Endothelial cell (in vitro differentiated cells): ENCODE measurements around the gene RNF212. TPM values are rescaled to one million over a fixed set of nuclear protein-coding genes. Genes with fewer than 3 reads are reported as not detected.

Experiments used
- DNase-seq: peaks from one replicate; pipeline ENCODE4 v3.0.0; 2021; ENCODE audit warnings: low spot score
- H3K27ac Mint-ChIP-seq: one replicate; pipeline ENCODE4 v1.8.0; 2021; ENCODE audit warnings: mixed read lengths, inconsistent platforms; ENCODE audit not compliant: unreplicated experiment
- H3K27me3 Mint-ChIP-seq: one replicate; pipeline ENCODE4 v1.8.0; 2021; ENCODE audit warnings: mild to moderate bottlenecking, moderate library complexity, mixed read lengths, inconsistent platforms; ENCODE audit not compliant: unreplicated experiment
- H3K36me3 Mint-ChIP-seq: one replicate; pipeline ENCODE4 v1.8.0; 2021; ENCODE audit warnings: mild to moderate bottlenecking, low read depth, mixed read lengths, inconsistent platforms; ENCODE audit not compliant: unreplicated experiment
- H3K4me1 Mint-ChIP-seq: one replicate; pipeline ENCODE4 v1.8.0; 2021; ENCODE audit warnings: mild to moderate bottlenecking, mixed read lengths, inconsistent platforms; ENCODE audit not compliant: unreplicated experiment
- H3K4me3 Mint-ChIP-seq: one replicate; pipeline ENCODE4 v1.8.0; 2021; ENCODE audit warnings: mild to moderate bottlenecking, mixed read lengths, inconsistent platforms; ENCODE audit not compliant: unreplicated experiment
- H3K9me3 Mint-ChIP-seq: one replicate; pipeline ENCODE4 v1.8.0; 2021; ENCODE audit warnings: mixed read lengths, inconsistent platforms; ENCODE audit not compliant: unreplicated experiment
- CTCF ChIP-seq: fragments of 200-600 bp; sonication (generic); IDR thresholded peaks from one replicate; pipeline ENCODE4 v1.5.0; 2021; ENCODE audit warnings: antibody characterized with exemption; ENCODE audit not compliant: unreplicated experiment
- total RNA-seq: library from RNA; stranded (reverse); fragmentation: NEBNext Ultra II Directional; extraction: Animal tissue kit (Norgen Biotek cat#: 25700); gene quantifications from one replicate; pipeline ENCODE4 v1.2.1, GENCODE V29; 2021; ENCODE audit not compliant: unreplicated experiment

RNF212 gene
- total RNA-seq, 1 donor from 2014 or later = 3.3 TPM

DNA sequence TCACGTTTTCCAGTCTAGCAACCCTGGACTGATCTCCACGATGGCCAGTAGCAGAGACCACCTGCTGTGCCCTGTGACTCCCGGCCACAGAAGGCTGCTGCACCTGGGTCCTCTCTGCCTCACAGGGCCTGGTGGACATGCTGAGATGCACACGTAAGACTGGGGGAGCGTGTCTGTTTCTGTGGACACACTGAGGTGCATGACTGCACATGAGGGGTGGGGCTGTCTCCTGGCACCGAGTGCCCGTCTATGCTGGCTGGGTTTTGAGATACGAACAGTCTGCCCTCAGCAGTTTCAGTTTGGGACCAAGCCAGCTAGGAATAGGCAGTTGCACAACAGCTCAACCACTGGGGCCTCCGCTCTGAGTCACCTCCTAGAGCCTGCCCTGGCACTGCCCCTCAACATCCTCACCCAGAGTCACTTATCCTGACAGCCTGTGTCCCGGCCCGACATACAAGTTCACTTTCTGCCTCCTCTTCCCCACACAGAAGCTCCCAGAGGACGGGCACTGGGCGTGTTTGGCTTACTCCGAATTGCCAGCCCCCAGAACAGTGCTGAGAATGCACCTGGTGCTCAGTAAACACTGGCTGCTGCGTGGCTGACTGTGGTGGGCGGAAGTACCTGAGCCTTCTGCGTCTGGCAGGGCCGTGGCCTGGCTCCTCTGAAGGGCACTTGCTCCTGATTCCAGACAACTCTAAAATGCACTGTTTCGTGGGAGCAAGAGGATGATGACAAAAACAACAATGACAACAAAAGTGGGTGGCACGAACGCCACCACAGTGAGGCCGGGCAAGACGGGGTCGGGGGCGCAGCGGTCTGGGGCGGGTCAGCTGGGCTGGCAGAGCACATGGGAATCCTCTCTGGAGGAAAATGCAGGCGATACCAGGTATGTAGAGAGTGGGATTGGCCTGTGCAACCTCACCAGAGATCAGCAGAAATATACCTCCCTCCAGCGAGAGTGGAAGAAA, 30.9 kb downstream of the RNF212 start:
- no peak for TF ChIP-seq CTCF
- Mint-ChIP-seq H3K4me3 (no peak overlapping the region), H3K4me1 (no peaks in the 10 kb centered on the region), H3K27me3 (peaks cover 7% of the 10 kb centered on the region), H3K9me3 (no peaks in the 10 kb centered on the region), H3K36me3 (peaks cover 4% of the 10 kb centered on the region), H3K27ac (no peak overlapping the region)
- DNase-seq = no peak

DNA sequence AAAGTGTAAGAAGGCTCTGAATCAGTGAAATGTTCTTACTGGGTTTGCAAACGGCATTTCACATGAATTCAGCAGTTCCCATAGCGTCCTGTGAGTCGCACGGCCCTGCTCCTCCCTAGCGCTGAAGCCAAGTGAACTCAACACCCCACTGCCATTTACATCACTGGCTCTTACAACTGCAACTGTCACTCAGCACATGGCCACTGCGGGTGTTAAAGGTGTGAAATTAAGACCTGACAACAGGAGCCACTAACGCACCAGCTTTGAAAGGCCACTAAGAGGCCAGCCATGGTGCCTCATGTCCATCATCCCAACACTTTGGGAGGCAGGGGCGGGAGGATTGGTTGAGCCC, 31.7 kb downstream of the RNF212 start:
- DNase-seq = no peak
- H3K9me3 Mint-ChIP-seq = no peaks in the 10 kb centered on the region
- TF ChIP-seq CTCF = no peak
- no peak overlapping the region for H3K4me3 Mint-ChIP-seq
- H3K4me1 Mint-ChIP-seq = no peaks in the 10 kb centered on the region
- no peak overlapping the region for H3K27ac Mint-ChIP-seq
- peaks cover 4% of the 10 kb centered on the region for H3K36me3 Mint-ChIP-seq
- peaks cover 7% of the 10 kb centered on the region for H3K27me3 Mint-ChIP-seq

- Mint-ChIP-seq H3K4me1 (no peaks in the 10 kb centered on the region), H3K9me3 (no peaks in the 10 kb centered on the region), H3K36me3 (peaks cover 4% of the 10 kb centered on the region), H3K27ac (no peak overlapping the region), H3K27me3 (peaks cover 7% of the 10 kb centered on the region), H3K4me3 (no peak overlapping the region)
- no peak for DNase-seq
- TF ChIP-seq CTCF = no peak
These were observed 32.2 kb downstream of the RNF212 start for GRCh38 chr4:1080961-1081688.

DNA sequence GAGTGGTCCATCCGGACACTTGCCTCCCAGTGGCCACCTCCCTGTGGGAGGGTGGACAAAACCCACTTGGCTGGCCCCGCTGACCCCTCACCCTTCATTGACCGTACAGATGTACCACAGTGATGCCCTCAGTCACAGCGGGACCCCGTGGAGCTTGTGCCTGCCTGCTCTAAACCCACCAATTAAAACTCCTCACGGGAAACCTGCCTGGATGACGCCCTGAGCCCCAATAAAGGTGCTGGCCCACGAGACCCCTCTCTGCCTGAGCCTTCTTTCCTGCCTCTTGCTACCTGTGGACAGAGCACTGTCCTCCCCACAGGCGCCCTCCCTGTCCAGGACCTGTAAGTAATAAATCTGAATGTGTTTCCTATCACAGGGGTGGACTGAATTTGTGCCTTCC, 32.9 kb downstream of the RNF212 start:
- peak overlapping the region; percentile 73 for H3K4me3 Mint-ChIP-seq
- H3K4me1 Mint-ChIP-seq = no peaks in the 10 kb centered on the region
- peaks cover 1% of the 10 kb centered on the region for H3K27me3 Mint-ChIP-seq
- peaks cover 4% of the 10 kb centered on the region for H3K36me3 Mint-ChIP-seq
- no peaks in the 10 kb centered on the region for H3K9me3 Mint-ChIP-seq
- no peak for TF ChIP-seq CTCF
- no peak overlapping the region for H3K27ac Mint-ChIP-seq
- DNase-seq = no peak
